Subcutaneous abdominal adipose tissue (tissue), 5 donors: Measurements from ENCODE around the gene SERPINA5.
"Not testable (repeated sequence)": the region's sequence is repeated elsewhere in the genome, so short reads cannot be mapped to it uniquely, and the experiment has no call there.

Source experiments
- H3K27ac ChIP-seq: one replicate; pipeline ENCODE4 v1.7.0; 2013; ENCODE audit warnings: low read depth, mild to moderate bottlenecking, inconsistent platforms, low read length, moderate library complexity
- H3K27me3 ChIP-seq, 5 donors: one replicate each; pipeline ENCODE4 v1.7.0; 2013; ENCODE audit warnings: low read length in 5 of 5, inconsistent platforms in 1 of 5; ENCODE audit not compliant: control insufficient read depth in 5 of 5, insufficient read depth in 4 of 5
- H3K36me3 ChIP-seq, 5 donors: one replicate each; pipeline ENCODE4 v1.7.0; 2013; ENCODE audit warnings: low read length in 5 of 5; ENCODE audit not compliant: control insufficient read depth in 5 of 5, insufficient read depth in 5 of 5
- H3K4me1 ChIP-seq, 5 donors: one replicate each; pipeline ENCODE4 v1.7.0; 2013; ENCODE audit warnings: low read length in 5 of 5, mild to moderate bottlenecking in 3 of 5, moderate library complexity in 1 of 5; ENCODE audit not compliant: control insufficient read depth in 5 of 5, insufficient read depth in 5 of 5
- H3K4me3 ChIP-seq, 5 donors: one replicate each; pipeline ENCODE4 v1.7.0; 2013; ENCODE audit warnings: low read length in 5 of 5, low read depth in 1 of 5
- H3K9ac ChIP-seq, 5 donors: one replicate each; pipeline ENCODE4 v1.7.0; 2013; ENCODE audit warnings: low read length in 5 of 5, mild to moderate bottlenecking in 4 of 5, moderate library complexity in 3 of 5
- H3K9me3 ChIP-seq, 5 donors: one replicate each; pipeline ENCODE4 v1.7.0; 2013; ENCODE audit warnings: low read length in 5 of 5; ENCODE audit not compliant: control insufficient read depth in 5 of 5
- donor health status: healthy.
- donor health status: healthy.
- donor health status: healthy.
- donor health status: healthy.
- donor health status: healthy.

Gene SERPINA5

GRCh38 chr14:94573475-94574277 lies 7.5 kb upstream of the SERPINA5 start:
- no peak overlapping the region for H3K9ac ChIP-seq
- H3K4me1 ChIP-seq, result peaks cover 0 to 10% (median 7%) of the 10 kb centered on the region in 5 donors

GRCh38 chr14:94574336-94574735 lies 6.9 kb upstream of the SERPINA5 start:
- Histone ChIP-seq H3K9me3 (no peaks in the 10 kb centered on the region), H3K4me1 (peaks cover 0 to 10% (median 7%) of the 10 kb centered on the region in 5 donors)

More at GRCh38 chr14:94573475-94574277, 7.5 kb upstream of the SERPINA5 start:
- Histone ChIP-seq H3K27me3 (peaks cover 0 to 11% (median 4%) of the 10 kb centered on the region in 5 donors), H3K27ac (no peak overlapping the region), H3K4me3 (no peak overlapping the region), H3K36me3 (no peaks in the 10 kb centered on the region), H3K9me3 (no peaks in the 10 kb centered on the region)

GRCh38 chr14:94575730-94576585 lies 5.3 kb upstream of the SERPINA5 start:
- no peak overlapping the region for H3K4me3 ChIP-seq
- H3K27ac ChIP-seq, result no peak overlapping the region
- no peaks in the 10 kb centered on the region for H3K9me3 ChIP-seq
- H3K27me3 ChIP-seq, result peaks cover 0 to 13% (median 6%) of the 10 kb centered on the region in 5 donors
- no peak overlapping the region for H3K9ac ChIP-seq
- H3K36me3 ChIP-seq, result no peaks in the 10 kb centered on the region
- H3K4me1 ChIP-seq, result peaks cover 0 to 15% (median 11%) of the 10 kb centered on the region in 5 donors

More at GRCh38 chr14:94574336-94574735, 6.9 kb upstream of the SERPINA5 start:
- no peak overlapping the region for H3K27ac ChIP-seq
- no peak overlapping the region for H3K4me3 ChIP-seq
- no peaks in the 10 kb centered on the region for H3K36me3 ChIP-seq
- H3K9ac ChIP-seq, result no peak overlapping the region
- peaks cover 0 to 11% (median 4%) of the 10 kb centered on the region in 5 donors for H3K27me3 ChIP-seq

GRCh38 chr14:94577472-94577871 lies 3.8 kb upstream of the SERPINA5 start:
- H3K4me3 ChIP-seq, H3K27ac ChIP-seq, H3K9ac ChIP-seq, H3K36me3 ChIP-seq, H3K9me3 ChIP-seq: not testable (repeated sequence)
- peaks cover 0 to 13% (median 11%) of the 10 kb centered on the region in 5 donors for H3K4me1 ChIP-seq
- peaks cover 0 to 17% (median 6%) of the 10 kb centered on the region in 5 donors for H3K27me3 ChIP-seq

- H3K27me3 ChIP-seq, result peaks cover 0 to 17% (median 6%) of the 10 kb centered on the region in 5 donors
- peaks cover 0 to 16% (median 13%) of the 10 kb centered on the region in 5 donors for H3K4me1 ChIP-seq
- no peak overlapping the region for H3K27ac ChIP-seq
- no peaks in the 10 kb centered on the region for H3K9me3 ChIP-seq
- H3K4me3 ChIP-seq, result no peak overlapping the region
- H3K36me3 ChIP-seq, result no peaks in the 10 kb centered on the region
- no peak overlapping the region for H3K9ac ChIP-seq
These were observed 2.5 kb upstream of the SERPINA5 start for GRCh38 chr14:94578712-94579111.

- no peaks in the 10 kb centered on the region for H3K36me3 ChIP-seq
- no peak overlapping the region for H3K9ac ChIP-seq
- H3K9me3 ChIP-seq, result no peaks in the 10 kb centered on the region
- peaks cover 0 to 17% (median 2%) of the 10 kb centered on the region in 5 donors for H3K27me3 ChIP-seq
- no peak overlapping the region for H3K4me3 ChIP-seq
- peaks cover 0 to 20% (median 13%) of the 10 kb centered on the region in 5 donors for H3K4me1 ChIP-seq
- peak overlapping the region; percentile 6 for H3K27ac ChIP-seq
These were observed 1.0 kb downstream of the SERPINA5 start for GRCh38 chr14:94582199-94582750.

GRCh38 chr14:94582851-94583250 lies 1.6 kb downstream of the SERPINA5 start:
- no peaks in the 10 kb centered on the region for H3K36me3 ChIP-seq
- H3K27ac ChIP-seq, result no peak overlapping the region
- no peaks in the 10 kb centered on the region for H3K9me3 ChIP-seq
- H3K9ac ChIP-seq, result no peak overlapping the region
- peaks cover 0 to 17% (median 2%) of the 10 kb centered on the region in 5 donors for H3K27me3 ChIP-seq
- H3K4me1 ChIP-seq, result peaks cover 0 to 20% (median 13%) of the 10 kb centered on the region in 5 donors
- H3K4me3 ChIP-seq, result no peak overlapping the region

- H3K4me3 ChIP-seq, result no peak overlapping the region
- H3K9ac ChIP-seq, result no peak overlapping the region
- H3K36me3 ChIP-seq, result no peaks in the 10 kb centered on the region
These were observed 2.3 kb downstream of the SERPINA5 start for GRCh38 chr14:94583557-94583956.

GRCh38 chr14:94584591-94585280 lies 3.5 kb downstream of the SERPINA5 start:
- Histone ChIP-seq H3K9me3 (no peaks in the 10 kb centered on the region), H3K27me3 (peaks cover 0 to 9% (median 2%) of the 10 kb centered on the region in 5 donors), H3K4me3 (no peak overlapping the region), H3K27ac (no peak overlapping the region), H3K9ac (no peak overlapping the region), H3K4me1 (peaks cover 0 to 20% (median 13%) of the 10 kb centered on the region in 5 donors), H3K36me3 (no peaks in the 10 kb centered on the region)

More at GRCh38 chr14:94583557-94583956, 2.3 kb downstream of the SERPINA5 start:
- no peak overlapping the region for H3K27ac ChIP-seq
- H3K4me1 ChIP-seq, result peaks cover 0 to 20% (median 13%) of the 10 kb centered on the region in 5 donors
- H3K27me3 ChIP-seq, result peaks cover 0 to 12% (median 2%) of the 10 kb centered on the region in 5 donors
- H3K9me3 ChIP-seq, result no peaks in the 10 kb centered on the region
